Measurements from ENCODE around the gene NPFFR2. TPM values are rescaled to one million over a fixed set of nuclear protein-coding genes. Genes with fewer than 3 reads are reported as not detected.

Gene NPFFR2
- total RNA-seq, 4 donors from 2014 or later, result not detected

- no peak for TF ChIP-seq CTCF (IDR thresholded peaks at IDR 0.05; ENCODE audit: low read depth)
Observed at GRCh38 chr4:72019688-72020087, 12.1 kb upstream of the NPFFR2 start.

GRCh38 chr4:72022553-72022952, 9.2 kb upstream of the NPFFR2 start:
- no peak for TF ChIP-seq CTCF (IDR thresholded peaks at IDR 0.05; ENCODE audit: low read depth)

DNA sequence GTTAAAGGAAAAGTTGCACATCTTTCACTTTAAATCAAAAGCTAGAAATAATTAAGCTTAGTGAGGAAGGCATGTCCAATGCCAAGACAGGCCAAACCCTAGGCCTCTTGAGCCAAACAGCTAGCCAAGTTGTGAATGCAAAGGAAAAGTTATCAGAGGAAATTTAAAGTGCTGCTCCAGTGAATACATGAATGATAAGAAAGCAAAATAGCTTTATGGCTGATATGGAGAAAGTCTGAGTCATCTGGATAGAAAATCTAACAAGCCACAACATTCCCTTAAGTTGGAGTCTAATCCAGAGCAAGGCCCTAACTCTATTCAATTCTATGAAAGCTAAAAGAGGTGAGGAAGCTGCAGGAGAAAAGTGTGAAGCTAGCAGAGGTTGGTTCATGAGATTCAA, 23.8 kb downstream of the NPFFR2 start:
- TF ChIP-seq CTCF (IDR thresholded peaks at IDR 0.05; ENCODE audit: low read depth), result no peak

DNA sequence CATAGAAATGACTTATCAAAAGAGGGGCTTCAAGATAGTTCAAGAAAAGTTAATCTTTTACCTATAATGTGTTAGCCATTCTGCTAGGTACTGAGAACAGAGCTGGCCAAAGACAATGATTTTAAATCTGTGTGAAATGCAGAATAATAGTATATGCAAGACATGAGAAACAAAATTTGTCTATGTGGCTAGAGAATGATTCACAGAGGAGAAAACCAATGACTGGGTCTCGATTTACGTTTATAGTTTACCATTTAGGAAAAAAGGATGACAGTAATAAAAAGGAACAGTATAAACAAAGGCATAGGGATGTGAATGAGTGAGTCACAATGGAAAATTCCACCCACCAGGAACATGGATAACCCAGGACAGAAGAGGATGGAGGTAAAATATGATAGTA, 31.9 kb downstream of the NPFFR2 start:
- no peak for TF ChIP-seq CTCF (IDR thresholded peaks at IDR 0.05; ENCODE audit: low read depth)

DNA sequence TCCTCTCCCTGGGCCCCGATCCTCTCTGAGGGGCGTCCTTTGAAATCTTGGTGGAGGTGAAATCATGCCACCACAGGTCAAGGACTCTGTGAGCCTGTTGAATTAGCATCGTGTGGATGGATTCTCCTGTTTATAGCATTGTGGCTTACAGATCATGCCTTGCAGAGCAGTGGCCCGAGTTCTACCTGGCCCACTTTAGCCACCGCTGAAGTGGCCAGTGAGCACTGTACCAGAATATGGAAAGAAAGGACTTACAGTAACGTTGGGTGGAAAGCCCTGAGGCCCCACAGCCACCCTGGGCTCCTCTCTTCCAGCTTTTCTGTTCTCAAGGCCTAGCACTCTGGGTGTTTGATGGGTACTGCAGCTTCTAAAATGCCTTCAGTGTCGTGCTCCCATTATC, 35.3 kb downstream of the NPFFR2 start:
- TF ChIP-seq CTCF (IDR thresholded peaks at IDR 0.05; ENCODE audit: low read depth), result no peak

GRCh38 chr4:72073816-72074215, 42.0 kb downstream of the NPFFR2 start:
- TF ChIP-seq CTCF (IDR thresholded peaks at IDR 0.05; ENCODE audit: low read depth), result no peak

DNA sequence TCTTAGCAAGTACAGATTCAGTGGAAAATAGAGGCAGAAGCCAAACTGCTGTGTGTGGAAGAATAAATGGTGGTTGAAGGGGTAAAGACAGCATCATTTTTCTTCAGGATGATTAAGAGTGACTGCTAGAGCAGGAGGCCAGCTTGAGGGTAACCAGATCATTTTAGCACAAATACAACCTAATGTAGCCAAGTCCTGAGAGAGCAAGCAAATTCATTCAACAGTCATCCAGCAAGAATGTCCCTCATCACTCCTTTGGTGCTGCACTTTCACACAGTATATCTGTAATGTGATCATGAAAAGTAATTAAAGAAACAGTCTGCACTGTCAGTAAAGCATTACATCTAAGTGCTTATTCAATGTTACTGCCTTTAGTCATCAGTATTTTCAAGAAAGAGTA, 44.8 kb downstream of the NPFFR2 start:
- TF ChIP-seq CTCF (IDR thresholded peaks at IDR 0.05; ENCODE audit: low read depth), result no peak

Measured in subcutaneous adipose tissue (tissue), 4 donors.